ENCODE measurements around the gene ZKSCAN1.
"Not testable (repeated sequence)": the region's sequence is repeated elsewhere in the genome, so short reads cannot be mapped to it uniquely, and the experiment has no call there.

- peak; percentile 49 to 79 (median 74) for TF ChIP-seq CTCF (IDR thresholded peaks at IDR 0.05)
- not testable (repeated sequence) for TF ChIP-seq POLR2A (IDR thresholded peaks at IDR 0.05)
Observed at GRCh38 chr7:99979814-99980225, 35.6 kb upstream of the ZKSCAN1 start.
